GM21360 (cell line): ENCODE measurements around the gene GLOD4.
"Not testable (repeated sequence)": the region's sequence is repeated elsewhere in the genome, so short reads cannot be mapped to it uniquely, and the experiment has no call there.

ENCODE experiments used
- ATAC-seq: cut with Tn5 transposase; IDR thresholded peaks from one replicate; pipeline ENCODE4 v1.9.1; 2021; ENCODE audit warnings: mild to moderate bottlenecking, moderate library complexity; ENCODE audit not compliant: unreplicated experiment

GLOD4 gene

DNA sequence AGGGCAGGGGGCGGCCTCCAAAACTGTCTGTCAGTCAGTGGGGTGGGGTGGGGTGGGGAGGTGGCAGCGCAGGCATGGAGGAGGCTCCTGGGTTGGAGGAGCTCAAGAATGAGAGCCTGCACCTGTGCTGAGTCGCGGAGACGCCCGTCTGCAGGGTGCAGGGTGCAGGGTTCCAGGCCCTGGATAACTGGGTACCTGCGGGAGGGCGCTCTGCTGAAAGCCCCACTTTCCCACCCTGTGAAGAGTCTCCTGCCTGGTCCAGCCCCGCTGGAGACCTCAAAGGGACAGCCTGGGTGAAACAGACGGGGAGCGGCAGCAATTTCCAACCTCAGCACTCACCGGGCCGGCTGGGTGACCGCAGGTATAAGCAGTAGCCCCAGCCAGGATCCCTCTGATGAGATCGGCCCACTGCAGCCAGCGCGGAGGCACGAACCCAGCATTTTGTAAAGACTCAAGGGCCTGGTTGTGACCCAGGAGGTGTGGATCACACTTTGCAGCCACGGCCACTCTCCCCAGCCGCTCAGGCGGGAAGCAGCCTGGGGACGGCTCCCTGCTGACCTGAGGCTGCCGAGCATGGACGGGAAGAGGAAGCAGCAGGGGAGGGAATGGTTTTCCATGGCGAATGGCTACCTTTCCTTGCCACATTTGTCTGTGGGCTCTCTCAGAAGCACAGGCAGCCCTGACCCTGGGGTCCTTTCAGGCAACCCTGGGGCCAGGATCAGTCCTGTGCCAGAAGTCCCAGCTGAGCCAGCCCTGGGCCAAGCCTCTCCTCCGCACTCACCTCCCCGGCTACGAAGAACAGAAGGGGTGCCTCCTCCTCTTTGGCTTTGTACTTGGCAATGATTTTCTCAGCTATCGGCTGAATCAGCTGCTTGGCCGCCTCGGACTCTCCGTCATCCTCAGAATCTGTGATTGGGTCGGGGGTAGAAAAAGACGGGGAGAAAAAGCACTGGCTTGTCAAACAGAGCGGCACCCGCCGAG, 21.1 kb upstream of the GLOD4 start:
- ATAC-seq = no peak

GRCh38 chr17:802481-802880, 20.4 kb upstream of the GLOD4 start:
- no peak for ATAC-seq

DNA sequence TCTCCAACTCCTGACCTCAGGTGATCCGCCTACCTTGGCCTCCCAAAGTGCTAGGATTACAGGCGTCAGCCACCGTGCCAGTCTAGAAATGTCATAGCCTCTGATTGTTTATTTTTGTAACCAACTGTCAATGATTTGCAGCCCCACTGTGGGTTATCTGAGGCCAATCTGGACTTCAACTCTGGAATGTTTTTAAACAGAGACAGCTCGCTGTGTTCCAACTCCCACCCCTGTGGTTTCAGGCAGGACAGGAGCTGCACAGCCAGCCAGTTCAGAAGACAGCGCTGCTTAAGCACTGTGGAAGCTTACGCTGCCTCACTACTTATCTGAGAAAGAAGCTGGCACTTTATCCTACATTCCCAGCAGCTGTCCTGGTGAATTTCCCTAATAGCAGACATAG, 19.6 kb upstream of the GLOD4 start:
- ATAC-seq = no peak

DNA sequence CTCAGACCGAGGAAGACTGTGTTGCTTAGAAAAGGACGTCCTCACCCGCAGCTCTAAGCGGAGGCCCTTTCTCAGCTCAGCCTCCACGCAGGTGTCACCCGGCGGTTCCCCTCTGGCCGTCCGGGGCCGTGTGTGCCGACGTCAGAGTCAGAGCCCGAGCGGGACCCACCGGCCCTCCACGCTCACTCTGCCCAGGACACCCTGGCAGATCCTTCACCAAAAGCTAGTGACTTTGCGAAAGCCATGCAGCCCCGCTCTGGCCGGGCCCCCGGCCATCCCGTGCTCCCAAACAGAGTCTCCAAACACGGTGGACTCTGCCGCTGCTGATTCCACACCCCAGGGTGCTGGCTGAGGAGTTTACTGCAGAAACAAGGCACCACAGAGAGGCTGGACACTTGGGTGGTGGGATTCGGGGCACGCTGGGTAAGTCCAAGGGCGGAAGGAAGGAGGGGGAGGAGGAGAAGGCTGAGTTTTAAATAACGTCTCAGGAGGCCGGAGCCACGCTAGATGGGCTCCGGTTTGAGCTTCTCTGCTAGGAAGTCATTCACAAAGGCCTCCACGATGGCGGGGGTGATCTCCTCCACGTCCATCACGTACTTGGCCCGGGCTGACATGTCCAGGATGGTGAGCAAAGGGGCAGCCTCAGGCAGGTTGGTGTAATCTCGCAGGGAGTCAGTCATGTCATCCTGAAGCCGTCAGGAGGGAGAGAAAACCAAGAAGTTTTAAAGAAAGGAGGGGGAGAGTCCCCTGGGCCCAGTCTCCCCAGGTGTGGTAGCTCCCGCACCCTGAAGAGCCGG, 18.6 kb upstream of the GLOD4 start:
- ATAC-seq = no peak

GRCh38 chr17:799261-799660, 17.2 kb upstream of the GLOD4 start:
- no peak for ATAC-seq

- ATAC-seq = no peak
Measured at GRCh38 chr17:798246-798645, 16.2 kb upstream of the GLOD4 start.

DNA sequence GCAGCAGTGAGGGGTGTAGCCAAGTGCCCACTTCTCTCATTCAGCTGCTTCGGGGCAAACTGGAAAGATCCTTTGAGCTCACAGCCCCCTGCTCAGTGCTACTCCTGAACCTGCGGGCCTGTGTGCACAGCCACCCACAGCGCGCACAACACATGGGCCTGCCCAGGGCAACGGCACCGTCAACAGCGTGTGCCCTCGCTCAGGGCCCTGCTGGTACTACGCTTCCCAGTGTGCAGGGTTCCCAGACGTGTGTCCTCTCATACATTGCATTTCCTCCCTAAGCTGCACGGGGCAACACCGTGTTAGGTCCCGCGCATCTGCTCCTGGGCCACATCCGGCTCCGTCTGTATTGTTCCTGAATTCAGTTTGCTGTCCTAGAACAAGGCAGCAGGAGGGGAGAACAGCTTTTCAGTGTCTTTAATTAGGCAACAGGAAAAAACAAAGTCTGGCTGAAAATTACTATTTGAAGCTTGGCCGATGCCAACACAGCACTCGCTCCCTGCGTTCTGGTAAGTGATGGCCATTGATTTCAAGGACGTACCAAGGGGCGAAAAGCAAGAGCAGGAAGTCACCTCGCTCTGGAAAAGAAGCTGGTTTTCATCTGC, 15.3 kb upstream of the GLOD4 start:
- no peak for ATAC-seq

DNA sequence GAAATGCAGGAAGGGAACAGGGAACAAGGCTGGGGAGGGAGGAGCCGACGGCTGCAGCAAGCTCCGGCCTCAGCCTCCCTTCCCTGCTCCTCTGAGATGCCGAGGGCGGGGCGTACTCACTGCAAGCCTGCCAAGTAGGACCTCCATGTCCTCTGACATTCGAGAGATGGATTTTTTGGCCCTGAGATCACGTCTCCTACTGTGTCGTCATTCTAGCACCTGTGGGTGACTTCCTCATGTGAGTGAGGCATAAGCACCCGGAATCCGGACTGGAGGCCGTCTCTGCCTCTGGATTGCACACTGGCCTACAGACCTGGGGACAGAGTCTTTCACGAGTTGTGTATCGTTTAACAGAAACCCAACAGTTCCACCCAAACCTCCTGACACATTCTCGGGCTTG, 14.5 kb upstream of the GLOD4 start:
- no peak for ATAC-seq

GRCh38 chr17:795721-796120, 13.6 kb upstream of the GLOD4 start:
- no peak for ATAC-seq

DNA sequence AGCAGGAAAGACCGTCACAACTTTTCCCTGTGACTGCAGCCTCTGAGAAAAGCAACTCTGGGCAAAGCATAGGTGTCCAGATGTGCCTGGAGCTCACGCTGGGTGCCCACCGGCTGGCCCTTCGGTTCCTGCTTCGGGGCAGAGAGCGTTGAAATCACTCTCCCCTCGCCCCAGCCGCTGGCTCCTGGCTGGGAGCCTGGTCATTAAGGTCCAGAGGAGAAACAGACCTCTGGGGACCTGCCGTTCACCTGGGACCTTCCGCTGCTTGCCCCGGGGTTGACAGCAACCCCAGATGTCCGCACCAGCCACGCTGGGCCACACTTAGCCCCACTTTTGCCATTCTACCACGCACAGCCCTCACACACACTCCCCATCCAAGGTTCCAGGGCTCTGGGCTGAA, 13.2 kb upstream of the GLOD4 start:
- no peak for ATAC-seq

- ATAC-seq = no peak
Measured at GRCh38 chr17:794876-795275, 12.8 kb upstream of the GLOD4 start.

DNA sequence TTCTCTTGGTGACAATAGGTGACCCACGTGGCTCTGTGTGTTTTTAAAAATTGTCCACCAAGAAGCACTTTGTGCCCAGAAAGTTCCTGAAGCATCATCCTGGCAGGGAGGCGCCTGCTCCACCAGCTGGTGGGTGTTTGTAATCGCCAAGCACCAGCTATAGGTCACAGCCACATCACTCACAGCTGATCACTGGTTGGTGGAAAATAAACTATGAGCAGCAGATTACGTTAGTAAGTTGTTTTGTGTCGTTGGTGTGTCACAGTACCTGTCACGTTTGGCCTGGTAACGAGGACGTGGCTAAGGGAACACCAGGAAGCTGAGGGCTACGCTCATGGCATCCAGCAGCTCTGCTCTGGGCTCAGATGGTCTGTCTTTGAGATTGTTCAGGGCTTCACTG, 10.2 kb upstream of the GLOD4 start:
- no peak for ATAC-seq

DNA sequence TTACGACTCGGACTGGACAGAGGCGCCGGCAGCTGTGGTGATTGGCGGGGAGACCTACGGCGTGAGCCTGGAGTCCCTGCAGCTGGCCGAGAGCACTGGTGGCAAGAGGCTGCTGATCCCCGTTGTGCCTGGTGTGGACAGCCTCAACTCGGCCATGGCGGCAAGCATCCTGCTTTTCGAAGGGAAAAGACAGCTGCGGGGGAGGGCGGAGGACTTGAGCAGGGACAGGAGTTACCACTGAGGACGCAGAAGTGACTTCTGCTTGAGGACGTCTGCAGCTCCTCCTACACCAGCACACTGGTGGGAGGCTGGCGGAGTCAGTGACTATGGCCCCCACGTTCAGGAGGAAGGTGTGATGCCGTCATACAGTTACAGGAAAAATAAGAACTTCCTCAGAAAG, 9.7 kb upstream of the GLOD4 start:
- ATAC-seq = no peak

GRCh38 chr17:790874-791247, 8.8 kb upstream of the GLOD4 start:
- not testable (repeated sequence) for ATAC-seq

- not testable (repeated sequence) for ATAC-seq
Measured at GRCh38 chr17:789931-790873, 8.1 kb upstream of the GLOD4 start.

- no peak for ATAC-seq
Measured at GRCh38 chr17:789160-789840, 7.2 kb upstream of the GLOD4 start.

- ATAC-seq = no peak
Measured at GRCh38 chr17:788551-788950, 6.5 kb upstream of the GLOD4 start.

DNA sequence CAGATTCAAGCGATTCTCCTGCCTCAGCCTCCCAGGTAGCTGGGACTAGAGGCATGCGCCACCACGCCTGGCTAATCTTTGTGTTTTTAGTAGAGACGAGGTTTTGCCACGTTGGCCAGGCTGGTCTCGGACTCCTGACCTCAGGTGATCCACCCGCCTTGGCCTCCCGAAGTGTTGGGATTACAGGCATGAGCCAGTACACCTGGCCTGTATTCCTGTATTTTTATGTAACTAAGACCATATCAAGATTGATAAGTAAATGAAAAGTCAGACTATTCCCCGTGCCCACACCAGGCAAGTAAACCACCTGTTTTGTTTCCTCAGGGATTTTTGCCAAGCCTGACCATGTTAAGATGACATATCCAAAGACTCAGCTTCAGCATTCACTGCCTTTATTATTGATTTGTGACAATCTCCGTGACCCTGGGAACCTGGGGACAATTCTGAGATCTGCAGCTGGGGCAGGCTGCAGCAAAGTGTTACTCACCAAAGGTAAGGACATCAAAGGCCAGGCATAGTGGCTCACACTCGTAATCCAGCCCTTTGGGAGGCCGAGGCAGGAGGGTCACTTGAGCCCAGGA, 5.7 kb upstream of the GLOD4 start:
- ATAC-seq = no peak

- not testable (repeated sequence) for ATAC-seq
Measured at GRCh38 chr17:785901-786300, 3.8 kb upstream of the GLOD4 start.

GRCh38 chr17:784143-784542, 2.1 kb upstream of the GLOD4 start:
- no peak for ATAC-seq
